HEK293T (cell line): Measurements from ENCODE around the gene PROZ.
"Not testable (repeated sequence)": the region's sequence is repeated elsewhere in the genome, so short reads cannot be mapped to it uniquely, and the experiment has no call there.

Experiments
- CTCF ChIA-PET: fragments of 350-600 bp; formaldehyde crosslinking; extraction: SDS; loops from one replicate; lab custom pipeline; 2021; ENCODE audit warnings: antibody characterized with exemption, inconsistent platforms; lab: Yijun Ruan, JAX
- POLR2A ChIA-PET: fragments of 350-600 bp; formaldehyde crosslinking; extraction: SDS; loops from one replicate; lab custom pipeline; 2020; ENCODE audit warnings: antibody characterized with exemption, inconsistent platforms; lab: Yijun Ruan, JAX
- DNase-seq: peaks from one replicate; pipeline ENCODE4 v3.0.0; 2012; ENCODE audit warnings: mixed read lengths; ENCODE audit errors: extremely low spot score
- ARNT ChIP-seq: fragments of 450-650 bp; IDR thresholded peaks from 2 replicates; pipeline ENCODE4 v1.6.1; 2017; ENCODE audit warnings: mild to moderate bottlenecking
- BHLHE40 ChIP-seq: fragments of 450-650 bp; IDR thresholded peaks from 2 replicates; pipeline ENCODE4 v1.6.1; 2016; ENCODE audit warnings: mild to moderate bottlenecking, moderate library complexity, borderline replicate concordance
- CTBP1 ChIP-seq: fragments of 450-650 bp; IDR thresholded peaks from 2 replicates; pipeline ENCODE4 v1.6.1; 2016; ENCODE audit warnings: borderline replicate concordance
- ELF4 ChIP-seq: fragments of 450-650 bp; IDR thresholded peaks from 2 replicates; pipeline ENCODE4 v1.6.1; 2017; ENCODE audit warnings: antibody characterized with exemption
- FOXA1 ChIP-seq: fragments of 450-650 bp; IDR thresholded peaks from 2 replicates; pipeline ENCODE4 v1.6.1; 2016; ENCODE audit warnings: mild to moderate bottlenecking
- FOXK2 ChIP-seq: fragments of 450-650 bp; IDR thresholded peaks from 2 replicates; pipeline ENCODE4 v1.6.1; 2016; ENCODE audit warnings: mild to moderate bottlenecking
- FOXM1 ChIP-seq: fragments of 450-650 bp; IDR thresholded peaks from 2 replicates; pipeline ENCODE4 v1.6.1; 2017; ENCODE audit warnings: mild to moderate bottlenecking, borderline replicate concordance
- HDGF ChIP-seq: fragments of 450-650 bp; IDR thresholded peaks from 2 replicates; pipeline ENCODE4 v1.6.1; 2017; ENCODE audit warnings: antibody characterized with exemption, borderline replicate concordance
- L3MBTL2 ChIP-seq: fragments of 450-650 bp; conservative IDR thresholded peaks from 2 replicates; pipeline ENCODE4 v1.6.1; 2016; ENCODE audit warnings: mild to moderate bottlenecking
- LEF1 ChIP-seq: fragments of 450-650 bp; IDR thresholded peaks from 2 replicates; pipeline ENCODE4 v1.6.1; 2017; ENCODE audit warnings: mild to moderate bottlenecking, borderline replicate concordance
- NFRKB ChIP-seq: fragments of 450-650 bp; IDR thresholded peaks from 2 replicates; pipeline ENCODE4 v1.6.1; 2016; ENCODE audit warnings: mild to moderate bottlenecking, moderate library complexity
- SP1 ChIP-seq: fragments of 450-650 bp; IDR thresholded peaks from 2 replicates; pipeline ENCODE4 v1.6.1; 2017
- SUZ12 ChIP-seq: fragments of 450-650 bp; IDR thresholded peaks from 2 replicates; pipeline ENCODE4 v1.6.1; 2016; ENCODE audit warnings: mild to moderate bottlenecking
- TARDBP ChIP-seq: fragments of 450-650 bp; IDR thresholded peaks from 2 replicates; pipeline ENCODE4 v1.6.1; 2016
- ZNF384 ChIP-seq: fragments of 450-650 bp; IDR thresholded peaks from 2 replicates; pipeline ENCODE4 v1.6.1; 2016
- TF ChIP-seq, protein P1 (sequence below): fragments of 450-650 bp; IDR thresholded peaks from 2 replicates; pipeline ENCODE4 v1.6.1; 2016

The PROZ gene

DNA sequence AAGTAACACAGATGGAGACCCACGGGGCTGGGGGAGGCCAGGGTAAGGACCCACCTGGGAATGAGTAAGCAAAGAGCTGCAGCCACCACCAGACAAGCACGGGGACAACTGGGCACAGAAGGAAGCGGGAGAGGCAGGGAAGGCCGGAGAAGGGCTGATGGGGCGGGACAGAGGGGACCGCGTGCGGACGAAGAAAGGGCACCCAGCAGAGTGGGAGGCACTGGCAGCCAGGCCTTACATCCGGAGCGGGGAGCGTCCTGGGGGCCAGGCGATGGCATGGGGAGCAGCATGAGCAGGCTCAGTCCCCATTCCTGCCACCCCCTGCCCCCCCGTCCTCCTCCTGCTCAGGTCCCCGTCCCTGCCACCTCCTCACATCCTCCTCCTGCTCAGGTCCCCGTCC lies 3.0 kb downstream of the PROZ start:
- ChIA-PET POLR2A (no interaction called here), CTCF (no interaction called here)
- no peak for DNase-seq
- TF ChIP-seq FOXK2 (no peak), LEF1 (no peak)

DNA sequence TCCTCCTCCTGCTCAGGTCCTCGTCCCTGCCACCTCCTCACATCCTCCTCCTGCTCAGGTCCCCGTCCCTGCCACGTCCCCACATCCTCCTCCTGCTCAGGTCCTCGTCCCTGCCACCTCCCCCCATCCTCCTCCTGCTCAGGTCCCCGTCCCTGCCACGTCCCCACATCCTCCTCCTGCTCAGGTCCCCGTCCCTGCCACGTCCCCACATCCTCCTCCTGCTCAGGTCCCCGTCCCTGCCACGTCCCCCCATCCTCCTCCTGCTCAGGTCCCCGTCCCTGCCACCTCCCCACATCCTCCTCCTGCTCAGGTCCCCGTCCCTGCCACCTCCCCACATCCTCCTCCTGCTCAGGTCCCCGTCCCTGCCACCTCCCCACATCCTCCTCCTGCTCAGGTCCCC lies 3.5 kb downstream of the PROZ start:
- CTCF ChIA-PET, POLR2A ChIA-PET, DNase-seq: not testable (repeated sequence)

GRCh38 chr13:113162783-113163685 lies 4.6 kb downstream of the PROZ start:
- DNase-seq, result no peak
- TF ChIP-seq CTBP1 (no peak), SP1 (no peak), ELF4 (no peak), FOXK2 (no peak), L3MBTL2 (no peak), FOXM1 (no peak), SUZ12 (no peak), ZNF384 (no peak), TARDBP (no peak), BHLHE40 (no peak), LEF1 (no peak), HDGF (no peak), NFRKB (no peak), ARNT (no peak)
- TF ChIP-seq, protein P1, sequence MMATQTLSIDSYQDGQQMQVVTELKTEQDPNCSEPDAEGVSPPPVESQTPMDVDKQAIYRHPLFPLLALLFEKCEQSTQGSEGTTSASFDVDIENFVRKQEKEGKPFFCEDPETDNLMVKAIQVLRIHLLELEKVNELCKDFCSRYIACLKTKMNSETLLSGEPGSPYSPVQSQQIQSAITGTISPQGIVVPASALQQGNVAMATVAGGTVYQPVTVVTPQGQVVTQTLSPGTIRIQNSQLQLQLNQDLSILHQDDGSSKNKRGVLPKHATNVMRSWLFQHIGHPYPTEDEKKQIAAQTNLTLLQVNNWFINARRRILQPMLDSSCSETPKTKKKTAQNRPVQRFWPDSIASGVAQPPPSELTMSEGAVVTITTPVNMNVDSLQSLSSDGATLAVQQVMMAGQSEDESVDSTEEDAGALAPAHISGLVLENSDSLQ, result no peak
- CTCF ChIA-PET, result no interaction called here
- POLR2A ChIA-PET, result no interaction called here

DNA sequence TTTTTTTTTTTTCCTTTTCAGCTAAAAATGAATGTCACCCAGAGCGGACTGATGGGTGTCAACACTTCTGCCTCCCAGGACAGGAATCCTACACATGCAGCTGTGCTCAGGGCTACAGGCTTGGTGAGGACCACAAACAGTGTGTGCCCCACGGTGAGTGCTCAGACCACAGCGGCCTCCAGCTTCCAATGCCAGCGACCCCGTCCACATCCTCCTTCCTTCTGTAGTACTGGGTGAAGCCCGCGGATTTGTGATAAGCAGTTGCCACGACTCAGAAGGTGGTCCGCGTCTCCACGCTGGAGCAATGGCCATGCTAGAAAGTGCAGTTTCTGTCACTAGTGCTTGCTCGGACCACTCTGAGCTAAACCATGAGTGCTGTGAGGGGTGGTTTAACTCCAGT lies 6.0 kb downstream of the PROZ start:
- POLR2A ChIA-PET, result no interaction called here
- DNase-seq, result no peak
- TF ChIP-seq, protein P1, result no peak
- TF ChIP-seq TARDBP, result no peak
- TF ChIP-seq BHLHE40, result no peak
- TF ChIP-seq ELF4, result no peak
- CTCF ChIA-PET, result no interaction called here

- ChIA-PET CTCF (no interaction called here), POLR2A (no interaction called here)
Observed at GRCh38 chr13:113166266-113166665, 7.8 kb downstream of the PROZ start.

GRCh38 chr13:113166681-113167080 lies 8.2 kb downstream of the PROZ start:
- no peak for TF ChIP-seq ELF4
- TF ChIP-seq FOXA1, result no peak
- TF ChIP-seq HDGF, result no peak
- no peak for TF ChIP-seq SP1
- TF ChIP-seq FOXM1, result no peak
- POLR2A ChIA-PET, result no interaction called here
- CTCF ChIA-PET, result no interaction called here
- DNase-seq, result no peak

More at GRCh38 chr13:113166266-113166665, 7.8 kb downstream of the PROZ start:
- TF ChIP-seq ARNT (no peak), L3MBTL2 (no peak), NFRKB (no peak), ZNF384 (no peak), SUZ12 (no peak), FOXM1 (no peak), LEF1 (no peak), ELF4 (no peak), CTBP1 (no peak), SP1 (no peak), HDGF (no peak), BHLHE40 (no peak), FOXA1 (no peak), TARDBP (no peak), FOXK2 (no peak)
- TF ChIP-seq, protein P1, result no peak
- DNase-seq, result no peak

- ChIA-PET POLR2A (no interaction called here), CTCF (no interaction called here)
- TF ChIP-seq LEF1 (no peak), ZNF384 (no peak), FOXM1 (no peak), FOXK2 (no peak), FOXA1 (no peak), ARNT (no peak)
- TF ChIP-seq, protein P1, result no peak
- DNase-seq, result no peak
Observed at GRCh38 chr13:113167155-113167554, 8.7 kb downstream of the PROZ start.
